K562 (cell line): Measurements from ENCODE around the gene CDK5R2. TPM values are rescaled to one million over a fixed set of nuclear protein-coding genes. Genes with fewer than 3 reads are reported as not detected.

Source experiments
- ATF7 ChIP-seq: fragments of 450-650 bp; IDR thresholded peaks from 2 replicates; pipeline ENCODE4 v1.7.1; 2014; ENCODE audit warnings: mild to moderate bottlenecking, moderate library complexity
- BRD4 ChIP-seq: fragments of 200-600 bp; sonication (generic); IDR thresholded peaks from 2 replicates; pipeline ENCODE4 v1.6.1; 2017; ENCODE audit warnings: inconsistent platforms
- CREM ChIP-seq: IDR thresholded peaks from 2 replicates; pipeline ENCODE4 v1.6.1; 2014; ENCODE audit warnings: antibody characterized with exemption, low read depth
- CTBP1 ChIP-seq: fragments of 450-650 bp; IDR thresholded peaks from 2 replicates; pipeline ENCODE4 v1.6.1; 2016; ENCODE audit warnings: borderline replicate concordance
- KAT7 ChIP-seq: sonication (generic); formaldehyde crosslinking; IDR thresholded peaks from 2 replicates; pipeline ENCODE4 v1.8.0; 2022; ENCODE audit warnings: missing genetic modification reagents, mild to moderate bottlenecking, borderline replicate concordance
- MCM3 ChIP-seq: fragments of 450-650 bp; IDR thresholded peaks from 2 replicates; pipeline ENCODE4 v1.6.1; 2016
- NFE2 ChIP-seq: IDR thresholded peaks from 2 replicates; pipeline ENCODE4 v1.6.1; 2014; ENCODE audit warnings: antibody characterized with exemption, low read depth
- RCOR1 ChIP-seq, 2 experiments: IDR thresholded peaks; 2 replicates each; pipeline ENCODE4 v1.6.1; 2012; ENCODE audit warnings: low read depth in 2 of 2, low read length in 2 of 2, borderline replicate concordance in 1 of 2, improper control_type of control experiment in 1 of 2
- SMARCE1 ChIP-seq: fragments of 450-650 bp; IDR thresholded peaks from 2 replicates; pipeline ENCODE4 v1.7.1; 2016; ENCODE audit warnings: mild to moderate bottlenecking
- ZKSCAN8 ChIP-seq: fragments of 200-800 bp; sonication (Bioruptor generic); IDR thresholded peaks from 2 replicates; pipeline ENCODE4 v1.6.1; 2016; ENCODE audit warnings: missing genetic modification characterization, missing compliant biosample characterization
- polyA plus RNA-seq, 8 experiments: library from polyadenylated mRNA; depleted of rRNA in 4 of 8; stranded (reverse) in 5 of 8; unstranded in 3 of 8; fragments of >200 nt; fragmentation: Nextera tagmentation in 2 of 8; fragmentation: Illumina TruSeq in 1 of 8; extraction: Ambion mirVana in 2 of 8; extraction: Trizol in 1 of 8; gene quantifications; 2 replicates each; pipeline versions ENCODE4 v1.2.1 to v1.2.3, GENCODE V29; 2011 to 2014; ENCODE audit warnings: inconsistent platforms in 1 of 8, missing spikeins in 1 of 8
- total RNA-seq, 7 experiments: library from RNA; depleted of rRNA in 6 of 7; stranded (reverse); fragments of >200 nt in 6 of 7; fragmentation: Illumina TruSeq in 2 of 7; extraction: Trizol in 2 of 7; gene quantifications; 2 replicates each; pipeline versions ENCODE4 v1.2.1 to v1.2.3, GENCODE V29; 2011 to 2021; ENCODE audit warnings: low replicate concordance in 1 of 7
- TF ChIP-seq, protein P1 (sequence below), 2 experiments: fragments of 450-650 bp in 1 of 2; sonication (generic) in 1 of 2; formaldehyde crosslinking in 1 of 2; IDR thresholded peaks; 2 replicates each; pipeline versions ENCODE4 v1.7.1 to v1.9.0; 2016 to 2022; ENCODE audit warnings: inconsistent platforms in 1 of 2, mild to moderate bottlenecking in 1 of 2, missing genetic modification reagents in 1 of 2
- TF ChIP-seq, protein P2 (sequence below): fragments of 250-450 bp; sonication (Bioruptor Pico); IDR thresholded peaks from 2 replicates; pipeline ENCODE4 v1.4.0; 2020
- TF ChIP-seq, protein P3 (sequence below): sonication (generic); formaldehyde crosslinking; IDR thresholded peaks from 2 replicates; pipeline ENCODE4 v1.8.0; 2023; ENCODE audit warnings: mild to moderate bottlenecking, missing genetic modification reagents

The CDK5R2 gene
- total and polyA plus RNA-seq, 9 of the 15 experiments (the other 6 are each of a cell fraction or from before 2014, with no cell fraction given) = 0.09 TPM; not detected in 8

DNA sequence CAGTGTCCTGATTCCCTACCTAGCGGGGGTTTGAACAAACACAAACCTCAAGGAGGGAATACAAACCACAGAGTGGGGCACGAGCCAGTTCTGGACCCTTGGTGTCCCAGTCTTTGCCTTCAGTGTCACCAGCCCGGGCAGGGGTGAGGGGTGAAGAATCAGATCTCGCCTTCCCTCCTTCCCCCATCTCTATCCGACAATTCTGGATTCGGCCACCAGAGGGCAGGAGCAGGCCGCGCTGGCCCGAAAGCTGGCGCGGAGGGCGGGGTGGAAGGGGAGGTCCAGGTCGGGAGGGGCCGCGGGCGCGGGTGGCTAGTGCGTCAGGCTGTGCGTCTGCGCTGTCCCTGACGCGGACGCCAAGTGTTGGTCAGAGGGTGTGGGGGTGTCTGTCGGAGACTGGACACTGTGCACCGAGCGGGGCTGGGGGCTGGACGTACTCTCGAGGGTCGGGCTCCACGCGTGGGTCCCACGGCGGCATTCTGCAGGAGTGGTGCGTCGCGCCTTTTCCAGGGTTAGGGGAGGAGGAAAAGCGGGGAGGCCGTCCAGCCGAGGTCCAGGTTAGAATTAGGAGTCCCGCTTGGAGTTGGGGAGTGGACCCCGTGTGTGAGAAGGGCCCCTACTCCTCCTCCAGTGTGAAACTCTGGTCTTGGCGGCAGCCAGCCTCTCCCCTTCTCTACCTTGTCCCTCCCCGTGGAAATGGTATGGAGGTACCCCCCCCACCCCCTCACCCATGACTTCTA, 36.7 kb downstream of the CDK5R2 start (continued):
- TF ChIP-seq, protein P1, sequence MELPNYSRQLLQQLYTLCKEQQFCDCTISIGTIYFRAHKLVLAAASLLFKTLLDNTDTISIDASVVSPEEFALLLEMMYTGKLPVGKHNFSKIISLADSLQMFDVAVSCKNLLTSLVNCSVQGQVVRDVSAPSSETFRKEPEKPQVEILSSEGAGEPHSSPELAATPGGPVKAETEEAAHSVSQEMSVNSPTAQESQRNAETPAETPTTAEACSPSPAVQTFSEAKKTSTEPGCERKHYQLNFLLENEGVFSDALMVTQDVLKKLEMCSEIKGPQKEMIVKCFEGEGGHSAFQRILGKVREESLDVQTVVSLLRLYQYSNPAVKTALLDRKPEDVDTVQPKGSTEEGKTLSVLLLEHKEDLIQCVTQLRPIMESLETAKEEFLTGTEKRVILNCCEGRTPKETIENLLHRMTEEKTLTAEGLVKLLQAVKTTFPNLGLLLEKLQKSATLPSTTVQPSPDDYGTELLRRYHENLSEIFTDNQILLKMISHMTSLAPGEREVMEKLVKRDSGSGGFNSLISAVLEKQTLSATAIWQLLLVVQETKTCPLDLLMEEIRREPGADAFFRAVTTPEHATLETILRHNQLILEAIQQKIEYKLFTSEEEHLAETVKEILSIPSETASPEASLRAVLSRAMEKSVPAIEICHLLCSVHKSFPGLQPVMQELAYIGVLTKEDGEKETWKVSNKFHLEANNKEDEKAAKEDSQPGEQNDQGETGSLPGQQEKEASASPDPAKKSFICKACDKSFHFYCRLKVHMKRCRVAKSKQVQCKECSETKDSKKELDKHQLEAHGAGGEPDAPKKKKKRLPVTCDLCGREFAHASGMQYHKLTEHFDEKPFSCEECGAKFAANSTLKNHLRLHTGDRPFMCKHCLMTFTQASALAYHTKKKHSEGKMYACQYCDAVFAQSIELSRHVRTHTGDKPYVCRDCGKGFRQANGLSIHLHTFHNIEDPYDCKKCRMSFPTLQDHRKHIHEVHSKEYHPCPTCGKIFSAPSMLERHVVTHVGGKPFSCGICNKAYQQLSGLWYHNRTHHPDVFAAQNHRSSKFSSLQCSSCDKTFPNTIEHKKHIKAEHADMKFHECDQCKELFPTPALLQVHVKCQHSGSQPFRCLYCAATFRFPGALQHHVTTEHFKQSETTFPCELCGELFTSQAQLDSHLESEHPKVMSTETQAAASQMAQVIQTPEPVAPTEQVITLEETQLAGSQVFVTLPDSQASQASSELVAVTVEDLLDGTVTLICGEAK (IDR thresholded peaks at IDR 0.05) = 0 out of 2 replicates have a peak, but pooled peaks have one; percentile 31
- TF ChIP-seq, protein P1 (CRISPR knock-in tag; IDR thresholded peaks at IDR 0.05) = no peak
- TF ChIP-seq RCOR1 (IDR thresholded peaks at IDR 0.05; ENCODE audit: borderline replicate concordance in 1 of 2, low read depth in 2 of 2, low read length in 2 of 2) = peak in 1 of 2 experiments; percentile 27; a peak in 1 of 4 replicates
- TF ChIP-seq ATF7 = peak; percentile 31; the same call in 1 of the 2 replicates
- TF ChIP-seq CTBP1 = peak; percentile 41; the same call in 1 of the 2 replicates
- no peak for TF ChIP-seq ZKSCAN8
- TF ChIP-seq, protein P2, sequence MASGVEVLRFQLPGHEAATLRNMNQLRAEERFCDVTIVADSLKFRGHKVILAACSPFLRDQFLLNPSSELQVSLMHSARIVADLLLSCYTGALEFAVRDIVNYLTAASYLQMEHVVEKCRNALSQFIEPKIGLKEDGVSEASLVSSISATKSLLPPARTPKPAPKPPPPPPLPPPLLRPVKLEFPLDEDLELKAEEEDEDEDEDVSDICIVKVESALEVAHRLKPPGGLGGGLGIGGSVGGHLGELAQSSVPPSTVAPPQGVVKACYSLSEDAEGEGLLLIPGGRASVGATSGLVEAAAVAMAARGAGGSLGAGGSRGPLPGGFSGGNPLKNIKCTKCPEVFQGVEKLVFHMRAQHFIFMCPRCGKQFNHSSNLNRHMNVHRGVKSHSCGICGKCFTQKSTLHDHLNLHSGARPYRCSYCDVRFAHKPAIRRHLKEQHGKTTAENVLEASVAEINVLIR (CRISPR knock-in tag) = peak; percentile 59
- no peak for TF ChIP-seq NFE2
- TF ChIP-seq CREM = peak; percentile 96
- TF ChIP-seq, protein P3, sequence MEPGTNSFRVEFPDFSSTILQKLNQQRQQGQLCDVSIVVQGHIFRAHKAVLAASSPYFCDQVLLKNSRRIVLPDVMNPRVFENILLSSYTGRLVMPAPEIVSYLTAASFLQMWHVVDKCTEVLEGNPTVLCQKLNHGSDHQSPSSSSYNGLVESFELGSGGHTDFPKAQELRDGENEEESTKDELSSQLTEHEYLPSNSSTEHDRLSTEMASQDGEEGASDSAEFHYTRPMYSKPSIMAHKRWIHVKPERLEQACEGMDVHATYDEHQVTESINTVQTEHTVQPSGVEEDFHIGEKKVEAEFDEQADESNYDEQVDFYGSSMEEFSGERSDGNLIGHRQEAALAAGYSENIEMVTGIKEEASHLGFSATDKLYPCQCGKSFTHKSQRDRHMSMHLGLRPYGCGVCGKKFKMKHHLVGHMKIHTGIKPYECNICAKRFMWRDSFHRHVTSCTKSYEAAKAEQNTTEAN (CRISPR knock-in tag) = peak; percentile 47; the same call in 1 of the 2 replicates
- no peak for TF ChIP-seq SMARCE1
- peak; percentile 44; the same call in 1 of the 2 replicates for TF ChIP-seq KAT7 (CRISPR knock-in tag)
- no peak for TF ChIP-seq BRD4
- TF ChIP-seq MCM3 = no peak
